Neural cell (in vitro differentiated cells): ENCODE data around the gene SLC27A2. TPM values are rescaled to one million over a fixed set of nuclear protein-coding genes. Genes with fewer than 3 reads are reported as not detected.

Experiments used
- H2AFZ ChIP-seq: fragments of 200-600, 300-800 bp; sonication (generic), shearing (Covaris generic); 2 replicates; pipeline ENCODE4 v1.6.0; 2014; ENCODE audit warnings: low read depth, mild to moderate bottlenecking, antibody characterized with exemption, low read length, moderate library complexity
- H3F3A ChIP-seq: fragments of 200-600 bp; shearing (Covaris generic); 2 replicates; pipeline ENCODE4 v1.6.1; 2016; ENCODE audit warnings: mild to moderate bottlenecking, moderate library complexity, mixed read lengths, antibody characterized with exemption, low read length; ENCODE audit not compliant: insufficient read depth, poor library complexity, severe bottlenecking
- H3K27ac ChIP-seq: fragments of 200-600, 300-800 bp; sonication (generic), shearing (Covaris generic); 2 replicates; pipeline ENCODE4 v1.5.1; 2014; ENCODE audit warnings: mild to moderate bottlenecking, low read length, moderate library complexity
- H3K27me3 ChIP-seq: fragments of 300-800, 200-600 bp; sonication (generic), shearing (Covaris generic); 2 replicates; pipeline ENCODE4 v1.6.0; 2014; ENCODE audit warnings: mild to moderate bottlenecking, low read depth, low read length, moderate library complexity; ENCODE audit not compliant: insufficient read depth
- H3K36me3 ChIP-seq: fragments of 300-800, 200-600 bp; sonication (generic), shearing (Covaris generic); 2 replicates; pipeline ENCODE4 v1.5.1; 2014; ENCODE audit warnings: mild to moderate bottlenecking, antibody characterized with exemption, low read length, moderate library complexity; ENCODE audit not compliant: insufficient read depth
- H3K4me2 ChIP-seq: fragments of 300-800, 200-600 bp; sonication (generic), shearing (Covaris generic); 2 replicates; pipeline ENCODE4 v1.6.0; 2014; ENCODE audit warnings: mild to moderate bottlenecking, low read length
- H3K4me3 ChIP-seq: fragments of 300-800, 200-600 bp; sonication (generic), shearing (Covaris generic); 2 replicates; pipeline ENCODE4 v1.5.1; 2014; ENCODE audit warnings: mild to moderate bottlenecking, low read length, moderate library complexity
- H3K79me2 ChIP-seq: fragments of 200-600 bp; shearing (Covaris generic); replicated peaks from 2 replicates; pipeline ENCODE4 v1.6.0; 2014; ENCODE audit warnings: mild to moderate bottlenecking, low read length, moderate library complexity; ENCODE audit not compliant: insufficient read depth
- H3K9ac ChIP-seq: fragments of 300-800, 200-600 bp; sonication (generic), shearing (Covaris generic); 2 replicates; pipeline ENCODE4 v1.6.1; 2016; ENCODE audit warnings: mild to moderate bottlenecking, low read length, mixed read lengths
- H3K9me2 ChIP-seq: fragments of 200-600 bp; shearing (Covaris generic); 2 replicates; pipeline ENCODE4 v1.6.1; 2016; ENCODE audit warnings: mild to moderate bottlenecking, low read length, mixed read lengths; ENCODE audit not compliant: insufficient read depth
- H3K9me3 ChIP-seq: fragments of 200-600, 300-800 bp; sonication (generic), shearing (Covaris generic); 2 replicates; pipeline ENCODE4 v1.6.1; 2016; ENCODE audit warnings: mild to moderate bottlenecking, mixed run types, low read length, moderate library complexity, mixed read lengths
- H4K20me1 ChIP-seq: fragments of 200-600 bp; shearing (Covaris generic); 2 replicates; pipeline ENCODE4 v1.6.1; 2016; ENCODE audit warnings: mild to moderate bottlenecking, mixed run types; ENCODE audit not compliant: insufficient read depth
- CTCF ChIP-seq: fragments of 450-650 bp; IDR thresholded peaks from 2 replicates; pipeline ENCODE4 v1.5.1; 2014; ENCODE audit warnings: antibody characterized with exemption, mild to moderate bottlenecking, moderate library complexity; ENCODE audit not compliant: poor library complexity, severe bottlenecking
- EP300 ChIP-seq: fragments of 450-650 bp; conservative IDR thresholded peaks from 2 replicates; pipeline ENCODE4 v1.6.1; 2014; ENCODE audit warnings: antibody characterized with exemption, mild to moderate bottlenecking, moderate library complexity; ENCODE audit not compliant: poor library complexity, severe bottlenecking
- EZH2 ChIP-seq: fragments of 200-600, 300-800 bp; shearing (Covaris generic), sonication (generic); IDR thresholded peaks from 2 replicates; pipeline ENCODE4 v1.6.1; 2014; ENCODE audit warnings: antibody characterized with exemption, low read length, borderline replicate concordance, mild to moderate bottlenecking; ENCODE audit not compliant: insufficient read depth, poor library complexity, severe bottlenecking
- MXI1 ChIP-seq: fragments of 450-650 bp; conservative IDR thresholded peaks from 2 replicates; pipeline ENCODE4 v1.6.1; 2014; ENCODE audit warnings: antibody characterized with exemption, mild to moderate bottlenecking; ENCODE audit not compliant: poor library complexity, severe bottlenecking
- POLR2AphosphoS5 ChIP-seq: IDR thresholded peaks from 2 replicates; pipeline ENCODE4 v1.6.1; 2012
- RAD21 ChIP-seq: fragments of 450-650 bp; conservative IDR thresholded peaks from 2 replicates; pipeline ENCODE4 v1.6.1; 2014; ENCODE audit warnings: antibody characterized with exemption, mild to moderate bottlenecking, moderate library complexity
- REST ChIP-seq: IDR thresholded peaks from 2 replicates; pipeline ENCODE4 v1.6.1; 2012; ENCODE audit warnings: borderline replicate concordance
- SMC3 ChIP-seq: fragments of 450-650 bp; conservative IDR thresholded peaks from 2 replicates; pipeline ENCODE4 v1.6.1; 2014; ENCODE audit warnings: antibody characterized with exemption, mild to moderate bottlenecking, moderate library complexity; ENCODE audit not compliant: poor library complexity
- TAF1 ChIP-seq: IDR thresholded peaks from 2 replicates; pipeline ENCODE4 v1.6.1; 2012; ENCODE audit warnings: low read depth
- polyA plus RNA-seq: library from polyadenylated mRNA; depleted of rRNA; stranded (reverse); fragments of >200 nt; gene quantifications from 2 replicates; pipeline ENCODE4 v1.2.3, GENCODE V29; 2014

SLC27A2 gene
- polyA plus RNA-seq, 1 donor from 2014 or later, result 3.5 TPM

GRCh38 chr15:50280271-50280670 is 98.3 kb downstream of the SLC27A2 start:
- Histone ChIP-seq H3K27me3 (no peaks in the 10 kb centered on the region), H4K20me1 (no peaks in the 10 kb centered on the region), H3K27ac (no peak overlapping the region), H2AFZ (no peak overlapping the region), H3K9me3 (no peaks in the 10 kb centered on the region), H3K9me2 (no peaks in the 10 kb centered on the region), H3F3A (no peaks in the 10 kb centered on the region), H3K4me2 (no peak overlapping the region), H3K4me3 (no peak overlapping the region), H3K36me3 (no peaks in the 10 kb centered on the region), H3K79me2 (no peaks in the 10 kb centered on the region), H3K9ac (no peak overlapping the region)
- no peak for TF ChIP-seq REST
- TF ChIP-seq EP300, result no peak
- TF ChIP-seq EZH2, result no peak
- TF ChIP-seq CTCF, result no peak
- no peak for TF ChIP-seq MXI1
- TF ChIP-seq SMC3, result no peak
- TF ChIP-seq RAD21, result no peak
- TF ChIP-seq TAF1, result no peak
- TF ChIP-seq POLR2AphosphoS5, result no peak

GRCh38 chr15:50281427-50281826 is 99.4 kb downstream of the SLC27A2 start:
- Histone ChIP-seq H3K27ac (no peak overlapping the region), H3K4me2 (no peak overlapping the region), H3K9me3 (no peaks in the 10 kb centered on the region), H4K20me1 (no peaks in the 10 kb centered on the region), H3F3A (no peaks in the 10 kb centered on the region), H3K79me2 (no peaks in the 10 kb centered on the region), H3K36me3 (no peaks in the 10 kb centered on the region), H2AFZ (no peak overlapping the region), H3K9me2 (no peaks in the 10 kb centered on the region), H3K27me3 (no peaks in the 10 kb centered on the region), H3K4me3 (no peak overlapping the region), H3K9ac (no peak overlapping the region)
- no peak for TF ChIP-seq CTCF
- no peak for TF ChIP-seq TAF1
- TF ChIP-seq REST, result no peak
- no peak for TF ChIP-seq EZH2
